Activated CD8-positive, alpha-beta memory T cell treated with anti-CD3 and anti-CD28 coated beads for 24 hours (primary cell): ENCODE measurements around the gene S100G.
"Not testable (repeated sequence)": the region's sequence is repeated elsewhere in the genome, so short reads cannot be mapped to it uniquely, and the experiment has no call there.

Experiments used
- DNase-seq: peaks from one replicate; pipeline ENCODE4 v3.0.0-alpha.2; 2020

The S100G gene

GRCh38 chrX:16649858-16650257 lies at the start of gene S100G:
Gene S100G, plus strand, starts transcription at chrX:16650158. Its CDS starts 849 bp downstream, at chrX:16651007.
- DNase-seq: no peak

DNA sequence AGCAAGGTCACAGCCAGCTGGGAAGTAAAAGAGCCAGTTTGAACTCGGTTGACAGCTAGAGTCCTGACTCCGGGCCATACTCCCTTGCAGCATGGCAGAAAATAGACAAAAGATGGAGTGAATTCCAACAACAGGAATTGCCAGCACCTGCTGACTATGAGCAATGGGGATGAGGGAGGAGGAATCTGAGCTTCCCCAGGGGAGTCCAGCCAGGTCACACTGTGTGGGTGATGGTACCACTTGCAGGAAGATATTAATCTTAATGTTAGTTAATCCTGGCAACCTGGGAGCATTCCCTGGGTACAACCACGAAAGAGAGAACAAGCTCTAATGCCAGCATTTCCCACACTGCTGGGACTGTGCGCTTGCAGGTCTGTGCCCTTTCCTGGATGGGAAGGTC lies 48.1 kb upstream of the S100G start:
- no peak for DNase-seq

- DNase-seq: not testable (repeated sequence)
These were observed 46.7 kb upstream of the S100G start for GRCh38 chrX:16603235-16603634.

- DNase-seq: no peak
These were observed 46.1 kb upstream of the S100G start for GRCh38 chrX:16603822-16604221.

- DNase-seq: no peak
These were observed 45.6 kb upstream of the S100G start for GRCh38 chrX:16604337-16604736.

DNA sequence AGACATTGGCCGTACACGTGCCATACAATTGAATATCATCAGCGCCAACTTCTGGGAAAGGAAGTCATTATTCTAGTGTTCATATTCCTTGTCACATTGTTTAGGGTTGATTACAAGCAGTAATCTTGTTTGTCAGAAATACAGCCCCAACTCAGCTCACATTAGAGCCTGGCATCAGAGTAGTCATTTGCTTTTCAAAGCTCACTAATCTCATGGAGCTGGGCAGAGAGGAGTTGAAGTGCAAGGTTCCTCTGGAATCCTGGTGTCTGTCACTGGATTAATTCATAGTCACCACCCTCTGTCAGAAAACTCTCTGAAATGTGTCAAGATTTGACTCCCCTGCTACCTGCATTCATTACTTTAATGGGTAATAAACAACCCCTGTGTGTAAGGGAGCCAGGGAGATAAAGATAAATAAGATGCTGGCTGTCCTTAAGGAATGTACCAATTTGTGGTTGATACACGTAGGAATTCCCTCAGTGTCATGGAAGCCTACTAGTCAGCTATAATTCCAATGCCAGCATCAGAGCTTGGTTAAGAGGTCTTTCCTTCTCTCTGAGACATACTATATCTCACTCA lies 43.7 kb upstream of the S100G start:
- no peak for DNase-seq

- DNase-seq: no peak
These were observed 39.8 kb upstream of the S100G start for GRCh38 chrX:16610121-16610621.

GRCh38 chrX:16610654-16611053 lies 39.3 kb upstream of the S100G start:
- DNase-seq: not testable (repeated sequence)

DNA sequence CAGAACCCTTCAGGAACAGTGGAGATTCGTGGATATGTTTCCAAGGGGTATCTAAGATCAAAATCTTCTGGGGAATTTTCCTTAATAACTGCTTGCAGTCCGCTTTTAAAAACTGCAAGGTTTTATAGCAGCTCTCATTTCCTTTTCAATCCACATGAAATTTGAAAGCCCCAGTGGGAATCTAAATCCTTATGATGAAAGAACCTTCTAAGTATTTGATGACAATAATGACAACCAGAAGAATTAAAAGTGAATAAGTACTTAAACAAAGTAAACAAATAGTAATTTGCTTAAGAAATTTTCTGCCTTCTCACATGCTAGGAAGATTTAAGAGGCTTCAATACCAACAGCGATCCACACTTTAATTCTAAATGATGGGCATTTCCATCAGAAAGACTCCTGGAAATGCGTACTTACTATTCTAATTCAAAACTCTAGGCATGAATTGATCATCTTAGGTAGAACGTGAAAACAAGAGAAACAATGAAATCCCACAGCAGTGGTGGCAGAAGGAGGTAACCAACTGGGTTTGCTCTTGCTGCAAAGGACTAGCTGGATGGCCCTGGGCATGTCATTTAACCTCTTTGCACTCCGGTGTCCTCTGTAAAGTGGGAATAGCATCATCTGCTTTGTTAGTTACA lies 37.6 kb upstream of the S100G start:
- DNase-seq: no peak

DNA sequence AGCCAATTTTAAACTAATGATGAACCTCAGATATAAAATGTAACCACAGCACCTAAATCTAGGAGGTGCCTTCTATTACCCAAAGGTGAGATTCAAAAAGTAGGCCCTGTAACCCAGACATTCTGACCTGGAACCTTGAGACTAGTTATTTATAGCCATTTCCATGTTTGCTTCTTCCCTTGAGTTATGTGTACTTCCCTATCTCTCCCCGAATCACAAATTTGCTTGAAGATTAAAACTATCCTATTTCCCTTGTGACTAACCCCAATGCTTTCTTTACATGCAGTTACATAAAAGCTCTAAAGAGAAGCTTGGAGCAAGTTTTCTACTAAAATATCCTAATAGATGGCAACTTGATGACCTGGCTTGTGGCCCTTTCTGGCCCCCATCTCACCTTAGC lies 32.6 kb upstream of the S100G start:
- DNase-seq: no peak

- DNase-seq: no peak
These were observed 31.5 kb upstream of the S100G start for GRCh38 chrX:16618422-16618821.

GRCh38 chrX:16619024-16619423 lies 30.9 kb upstream of the S100G start:
- no peak for DNase-seq

GRCh38 chrX:16628511-16628910 lies 21.4 kb upstream of the S100G start:
- DNase-seq: not testable (repeated sequence)

- no peak for DNase-seq
These were observed 20.9 kb upstream of the S100G start for GRCh38 chrX:16628946-16629595.

DNA sequence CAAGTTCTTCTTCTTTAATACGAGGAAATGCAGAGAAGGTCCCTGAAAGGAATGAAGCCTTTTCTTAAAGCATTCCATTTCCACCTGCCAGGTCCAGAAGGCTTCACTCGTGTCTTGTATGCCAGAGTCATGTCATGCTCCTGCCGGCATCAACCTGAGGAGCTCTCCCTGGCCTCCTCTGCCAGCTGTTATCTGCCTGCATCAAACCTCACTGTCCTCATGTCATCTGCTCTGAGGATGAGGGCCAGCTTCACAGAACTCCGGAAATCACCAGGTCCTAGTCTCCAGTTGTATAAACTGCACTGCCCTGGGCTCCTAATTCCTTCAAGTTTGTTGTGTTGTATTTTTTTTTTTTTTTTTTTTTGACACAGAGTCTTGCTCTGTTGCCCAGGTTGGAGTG lies 20.0 kb upstream of the S100G start:
- DNase-seq: no peak

DNA sequence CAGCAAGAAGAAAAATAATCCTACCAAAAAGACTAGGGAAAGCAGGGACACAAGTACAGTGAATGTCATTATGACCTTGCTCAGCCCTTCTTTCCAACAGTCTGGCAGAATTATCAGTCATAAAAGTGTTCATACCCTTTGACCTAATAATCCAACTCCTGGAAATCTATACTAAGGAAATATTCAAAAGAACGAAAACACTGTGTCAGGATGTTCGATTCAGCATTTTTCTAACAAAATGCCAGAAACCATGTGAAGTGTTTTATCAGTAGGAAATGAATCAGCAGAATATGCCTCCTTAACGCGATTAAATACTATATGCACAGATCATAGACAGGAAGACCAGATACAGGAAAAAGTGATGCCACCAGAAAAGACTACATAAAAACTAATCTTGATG lies 16.2 kb upstream of the S100G start:
- DNase-seq: no peak

DNA sequence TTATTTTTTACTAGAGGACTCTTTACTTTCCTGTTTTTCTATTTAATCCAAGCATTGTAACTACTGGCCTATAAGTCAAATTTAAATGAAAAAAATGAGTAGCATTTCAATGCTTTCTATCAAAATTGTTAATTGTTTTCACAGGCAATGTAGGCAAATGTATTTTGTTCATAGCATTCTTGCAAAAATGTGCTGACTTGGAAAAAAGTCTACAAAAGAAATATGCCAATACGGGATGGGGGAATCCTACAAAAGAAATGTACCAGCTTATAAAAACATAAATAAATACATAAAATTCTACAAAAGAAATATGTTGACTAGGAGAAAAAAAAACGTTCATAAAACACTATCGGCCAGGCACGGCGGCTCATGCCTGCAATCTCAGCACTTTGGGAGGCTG lies 14.9 kb upstream of the S100G start:
- DNase-seq: no peak

DNA sequence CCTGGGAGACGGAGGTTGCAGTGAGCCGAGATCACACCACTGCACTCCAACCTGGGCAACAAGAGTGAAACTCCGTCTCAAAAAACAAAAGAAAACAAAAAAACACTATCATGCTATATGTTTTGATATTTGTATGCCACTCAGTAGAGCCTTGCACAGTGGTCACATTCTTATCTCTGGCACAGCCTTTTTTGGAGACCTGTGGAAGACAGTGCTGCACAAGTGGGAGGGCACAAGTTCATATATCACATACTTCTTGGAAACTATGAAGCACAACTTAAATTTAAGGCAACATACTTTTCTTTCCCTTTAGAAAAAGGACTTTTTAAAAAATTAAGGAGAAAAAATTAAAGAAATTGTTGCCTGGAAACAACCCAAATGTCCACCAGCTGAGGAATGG lies 14.4 kb upstream of the S100G start:
- DNase-seq: no peak

DNA sequence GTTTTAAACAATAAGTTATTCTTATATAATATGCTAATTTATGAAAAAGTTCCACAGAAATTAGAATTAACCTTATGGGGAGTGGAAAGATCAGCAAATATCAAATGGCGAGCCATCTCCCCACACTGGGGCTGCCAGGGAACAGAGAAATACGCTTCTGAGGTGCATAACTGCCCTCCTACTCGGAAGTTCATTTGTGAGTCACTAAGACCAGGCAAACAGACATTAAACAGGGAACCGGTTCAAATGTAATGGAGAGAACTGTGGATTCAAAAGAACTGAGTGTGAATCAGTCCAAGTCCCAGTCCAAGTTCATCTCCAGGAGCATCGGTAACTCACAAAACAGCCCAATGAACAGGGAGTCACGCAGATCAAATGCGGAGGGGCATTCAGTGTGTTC lies 11.4 kb upstream of the S100G start:
- DNase-seq: no peak

GRCh38 chrX:16639966-16640365 lies 10.0 kb upstream of the S100G start:
- DNase-seq: no peak

DNA sequence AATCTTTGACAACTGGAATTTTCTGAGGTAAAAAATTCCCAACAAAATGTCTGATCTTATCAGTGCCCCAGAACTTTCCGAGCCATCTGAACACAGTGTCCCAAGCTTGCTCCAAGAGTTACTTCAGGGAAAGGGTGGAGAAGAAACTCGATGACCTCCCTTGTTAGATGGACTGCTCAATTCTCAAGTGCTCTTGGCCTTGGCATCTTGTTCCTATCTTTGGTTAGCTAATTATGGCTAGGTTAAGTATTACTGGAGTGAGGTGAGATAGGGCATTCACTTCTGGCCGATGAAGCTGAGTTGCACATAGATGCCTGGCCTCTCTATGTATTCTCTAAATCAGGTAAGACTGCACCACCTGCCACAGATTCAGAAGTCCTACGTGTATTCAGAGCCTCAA lies 9.1 kb upstream of the S100G start:
- no peak for DNase-seq

DNA sequence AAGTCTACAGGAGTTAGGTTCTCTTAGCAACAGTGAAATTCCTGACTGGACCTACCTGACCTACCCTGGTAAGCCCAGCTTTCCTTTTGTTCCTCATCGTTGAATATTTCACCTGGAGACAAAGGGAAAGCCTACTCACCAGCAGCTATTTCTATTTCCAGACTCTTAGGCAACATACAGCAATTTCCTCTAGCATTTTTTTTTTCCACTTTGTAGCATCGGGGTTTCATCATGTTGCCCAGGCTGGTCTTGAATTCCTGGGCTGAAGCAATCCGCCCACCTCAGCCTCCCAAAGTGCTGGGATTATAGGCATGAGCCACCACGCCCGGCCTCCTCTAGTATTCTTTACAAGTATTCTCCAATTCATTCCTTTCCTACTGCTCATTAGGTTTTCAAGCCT lies 6.8 kb upstream of the S100G start:
- no peak for DNase-seq

DNA sequence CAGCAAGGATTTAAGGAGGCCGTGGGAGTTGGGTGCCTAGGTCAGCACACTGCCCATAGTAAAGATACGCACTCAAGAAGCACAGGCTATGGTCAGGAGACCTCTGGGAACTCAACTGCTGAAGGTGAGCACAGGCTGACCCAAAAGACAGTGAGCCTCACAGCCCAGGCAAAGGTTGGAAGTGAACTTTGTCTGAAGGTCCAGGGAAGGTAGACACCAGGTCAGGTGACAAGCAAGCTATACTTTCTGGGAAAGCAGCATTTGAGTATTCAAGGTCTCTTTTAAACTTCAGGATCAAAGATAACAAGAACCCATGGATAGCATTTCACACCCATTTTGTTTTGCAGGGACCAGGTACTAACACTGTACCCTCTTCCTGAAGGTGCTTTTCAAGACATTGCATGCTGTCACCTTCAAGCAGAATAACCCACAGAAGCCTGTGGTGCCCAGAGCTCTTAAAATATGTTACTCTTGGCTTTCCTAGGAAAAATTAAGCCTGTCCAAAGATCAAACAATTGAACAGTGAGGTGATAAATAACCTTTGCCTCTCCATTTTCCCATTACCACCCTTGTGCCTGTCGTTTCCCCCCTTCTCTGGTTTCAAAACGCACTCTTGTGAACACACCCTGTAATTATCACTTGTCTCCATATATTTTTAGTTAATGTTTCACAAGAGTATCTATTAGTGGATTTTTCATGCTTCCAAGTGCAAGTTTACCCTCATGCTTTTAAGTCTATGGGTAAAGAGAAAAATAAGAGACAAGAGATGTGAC lies 3.4 kb upstream of the S100G start:
- no peak for DNase-seq
